HFF-Myc (cell line): ENCODE measurements around the gene PALM.

Source experiments
- DNase-seq: peaks from one replicate; pipeline ENCODE4 v3.0.0-alpha.2; 2011; ENCODE audit warnings: low read depth; ENCODE audit errors: extremely low read depth
- H3K4me3 ChIP-seq: replicated peaks from 2 replicates; pipeline ENCODE4 v1.5.1; 2011; ENCODE audit warnings: low read depth, mild to moderate bottlenecking, control low read depth, low read length
- TF ChIP-seq, protein P1 (sequence below): IDR thresholded peaks from 2 replicates; pipeline ENCODE4 v1.5.1; 2012; ENCODE audit warnings: mild to moderate bottlenecking, low read depth, low read length, control low read depth; ENCODE audit errors: missing control alignments

PALM gene

DNA sequence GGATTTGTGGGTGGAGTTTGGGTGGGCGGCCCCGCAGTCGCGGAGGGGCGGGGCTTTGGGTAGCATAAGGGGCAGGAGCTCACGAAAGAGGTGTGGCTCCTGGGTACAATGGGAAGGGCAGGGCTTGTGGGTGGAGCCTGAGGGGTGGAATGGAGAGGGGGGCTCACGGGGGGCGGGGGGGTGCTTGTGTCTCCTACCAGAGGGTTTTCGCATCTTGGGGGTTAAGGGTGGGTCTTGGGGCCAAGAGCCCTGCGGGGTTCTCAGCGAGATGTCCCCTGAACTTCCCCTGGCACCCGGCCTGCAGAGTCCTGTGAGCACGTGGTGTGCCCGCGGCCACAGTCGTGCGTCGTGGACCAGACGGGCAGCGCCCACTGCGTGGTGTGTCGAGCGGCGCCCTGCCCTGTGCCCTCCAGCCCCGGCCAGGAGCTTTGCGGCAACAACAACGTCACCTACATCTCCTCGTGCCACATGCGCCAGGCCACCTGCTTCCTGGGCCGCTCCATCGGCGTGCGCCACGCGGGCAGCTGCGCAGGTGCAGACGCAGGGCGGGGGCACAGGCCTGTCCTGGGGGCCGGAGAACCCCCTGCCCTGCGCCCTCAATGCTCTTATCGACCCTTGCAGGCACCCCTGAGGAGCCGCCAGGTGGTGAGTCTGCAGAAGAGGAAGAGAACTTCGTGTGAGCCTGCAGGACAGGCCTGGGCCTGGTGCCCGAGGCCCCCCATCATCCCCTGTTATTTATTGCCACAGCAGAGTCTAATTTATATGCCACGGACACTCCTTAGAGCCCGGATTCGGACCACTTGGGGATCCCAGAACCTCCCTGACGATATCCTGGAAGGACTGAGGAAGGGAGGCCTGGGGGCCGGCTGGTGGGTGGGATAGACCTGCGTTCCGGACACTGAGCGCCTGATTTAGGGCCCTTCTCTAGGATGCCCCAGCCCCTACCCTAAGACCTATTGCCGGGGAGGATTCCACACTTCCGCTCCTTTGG, 27.4 kb upstream of the PALM start:
- H3K4me3 ChIP-seq = peak overlapping the region; percentile 42
- TF ChIP-seq, protein P1, sequence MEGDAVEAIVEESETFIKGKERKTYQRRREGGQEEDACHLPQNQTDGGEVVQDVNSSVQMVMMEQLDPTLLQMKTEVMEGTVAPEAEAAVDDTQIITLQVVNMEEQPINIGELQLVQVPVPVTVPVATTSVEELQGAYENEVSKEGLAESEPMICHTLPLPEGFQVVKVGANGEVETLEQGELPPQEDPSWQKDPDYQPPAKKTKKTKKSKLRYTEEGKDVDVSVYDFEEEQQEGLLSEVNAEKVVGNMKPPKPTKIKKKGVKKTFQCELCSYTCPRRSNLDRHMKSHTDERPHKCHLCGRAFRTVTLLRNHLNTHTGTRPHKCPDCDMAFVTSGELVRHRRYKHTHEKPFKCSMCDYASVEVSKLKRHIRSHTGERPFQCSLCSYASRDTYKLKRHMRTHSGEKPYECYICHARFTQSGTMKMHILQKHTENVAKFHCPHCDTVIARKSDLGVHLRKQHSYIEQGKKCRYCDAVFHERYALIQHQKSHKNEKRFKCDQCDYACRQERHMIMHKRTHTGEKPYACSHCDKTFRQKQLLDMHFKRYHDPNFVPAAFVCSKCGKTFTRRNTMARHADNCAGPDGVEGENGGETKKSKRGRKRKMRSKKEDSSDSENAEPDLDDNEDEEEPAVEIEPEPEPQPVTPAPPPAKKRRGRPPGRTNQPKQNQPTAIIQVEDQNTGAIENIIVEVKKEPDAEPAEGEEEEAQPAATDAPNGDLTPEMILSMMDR = no peak
- no peak for DNase-seq

DNA sequence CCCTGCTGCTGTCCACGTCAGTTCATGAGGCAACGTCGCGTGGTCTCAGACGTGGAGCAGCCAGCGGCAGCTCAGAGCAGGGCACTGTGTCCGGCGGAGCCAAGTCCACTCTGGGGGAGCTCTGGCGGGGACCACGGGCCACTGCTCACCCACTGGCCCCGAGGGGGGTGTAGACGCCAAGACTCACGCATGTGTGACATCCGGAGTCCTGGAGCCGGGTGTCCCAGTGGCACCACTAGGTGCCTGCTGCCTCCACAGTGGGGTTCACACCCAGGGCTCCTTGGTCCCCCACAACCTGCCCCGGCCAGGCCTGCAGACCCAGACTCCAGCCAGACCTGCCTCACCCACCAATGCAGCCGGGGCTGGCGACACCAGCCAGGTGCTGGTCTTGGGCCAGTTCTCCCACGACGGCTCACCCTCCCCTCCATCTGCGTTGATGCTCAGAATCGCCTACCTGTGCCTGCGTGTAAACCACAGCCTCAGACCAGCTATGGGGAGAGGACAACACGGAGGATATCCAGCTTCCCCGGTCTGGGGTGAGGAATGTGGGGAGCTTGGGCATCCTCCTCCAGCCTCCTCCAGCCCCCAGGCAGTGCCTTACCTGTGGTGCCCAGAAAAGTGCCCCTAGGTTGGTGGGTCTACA, 25.9 kb upstream of the PALM start:
- H3K4me3 ChIP-seq = no peak overlapping the region
- no peak for DNase-seq
- TF ChIP-seq, protein P1 = no peak

DNA sequence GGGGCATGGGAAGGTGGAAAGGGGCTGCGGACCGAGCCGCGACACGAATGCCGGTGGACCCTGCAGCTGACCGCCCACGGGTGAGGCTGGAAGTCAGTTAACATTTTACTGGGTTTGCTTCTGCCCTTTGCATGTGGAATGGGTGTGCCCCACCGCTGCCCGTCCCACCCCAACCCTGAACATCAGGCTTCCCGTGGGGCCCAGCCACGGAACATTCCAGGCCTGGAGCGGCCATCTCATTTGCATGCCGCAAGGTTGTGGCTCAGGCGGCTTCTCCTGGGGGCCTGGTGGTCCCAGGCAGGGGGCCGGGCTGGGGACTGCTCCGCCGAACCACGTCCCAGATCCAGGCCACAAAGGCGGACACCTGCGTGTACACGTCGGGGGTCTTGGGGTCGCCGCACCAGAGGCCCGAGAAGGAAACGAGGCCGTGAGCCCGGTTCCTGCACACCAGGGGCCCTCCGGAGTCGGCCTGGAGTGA, 23.2 kb upstream of the PALM start:
- DNase-seq = no peak
- H3K4me3 ChIP-seq = no peak overlapping the region
- TF ChIP-seq, protein P1 = no peak

DNA sequence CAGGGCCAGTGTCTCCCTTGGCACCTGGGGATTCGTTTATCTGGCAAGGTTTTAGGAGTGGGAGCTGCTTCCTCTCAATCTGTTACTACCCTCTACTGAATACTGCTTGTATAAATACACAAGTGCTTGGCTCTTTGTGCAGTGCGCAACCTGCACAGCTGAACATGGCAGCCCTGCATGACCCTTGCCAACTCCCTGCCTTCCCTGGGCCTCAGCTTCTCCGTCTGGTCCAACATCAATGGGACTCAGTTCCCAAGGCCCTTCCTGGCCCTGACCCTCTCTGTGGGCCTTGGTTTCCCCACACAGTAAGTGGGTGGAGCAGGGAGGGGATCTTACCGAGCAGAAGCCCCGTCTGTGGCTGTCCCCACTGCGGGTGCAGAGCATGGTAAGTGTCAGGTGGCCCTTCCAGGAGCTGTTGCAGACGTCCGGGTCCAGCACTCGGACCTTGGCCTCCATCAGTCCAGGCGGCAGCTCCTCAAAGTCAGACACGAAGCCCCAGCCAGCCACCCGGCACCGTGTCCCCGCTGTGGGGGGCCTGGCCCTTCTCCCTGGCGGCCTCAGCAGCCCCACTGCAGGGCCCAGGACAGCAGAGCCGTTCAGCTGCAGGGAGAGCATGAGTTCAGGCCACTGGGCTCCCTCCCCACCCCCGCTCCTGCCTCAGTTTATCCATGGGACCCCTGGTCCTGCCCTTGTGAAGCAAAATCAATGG, 22.0 kb upstream of the PALM start:
- H3K4me3 ChIP-seq = no peak overlapping the region
- TF ChIP-seq, protein P1 = no peak
- DNase-seq = no peak

DNA sequence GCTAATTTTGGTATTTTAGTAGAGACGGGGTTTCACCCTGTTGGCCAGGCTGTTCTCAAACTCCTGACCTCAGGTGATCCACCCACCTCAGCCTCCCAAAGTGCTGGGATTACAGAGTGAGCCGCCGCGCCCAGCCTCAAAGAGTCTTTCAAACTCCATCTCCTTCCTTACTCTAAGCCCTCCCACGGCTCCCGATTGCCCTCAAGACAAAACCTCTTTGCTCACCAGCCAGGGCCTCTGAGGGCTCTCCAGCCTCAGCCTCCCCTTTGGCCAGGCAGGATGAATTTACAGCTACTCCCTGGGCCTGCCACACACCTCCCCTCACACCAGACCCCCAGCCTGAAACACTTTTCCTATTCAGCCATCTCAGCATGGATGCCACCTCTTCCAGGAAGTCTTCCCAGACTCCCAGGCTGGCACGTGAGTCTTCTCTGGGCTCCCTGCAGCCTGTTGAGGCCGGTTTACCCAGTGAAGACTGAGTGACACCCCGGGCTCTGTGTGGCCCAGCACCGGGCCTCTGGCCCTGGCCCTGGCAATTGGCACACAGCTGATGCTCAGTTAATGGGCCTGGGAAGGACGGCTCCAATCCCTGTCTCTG, 21.1 kb upstream of the PALM start:
- DNase-seq = no peak
- no peak overlapping the region for H3K4me3 ChIP-seq
- TF ChIP-seq, protein P1 = no peak

DNA sequence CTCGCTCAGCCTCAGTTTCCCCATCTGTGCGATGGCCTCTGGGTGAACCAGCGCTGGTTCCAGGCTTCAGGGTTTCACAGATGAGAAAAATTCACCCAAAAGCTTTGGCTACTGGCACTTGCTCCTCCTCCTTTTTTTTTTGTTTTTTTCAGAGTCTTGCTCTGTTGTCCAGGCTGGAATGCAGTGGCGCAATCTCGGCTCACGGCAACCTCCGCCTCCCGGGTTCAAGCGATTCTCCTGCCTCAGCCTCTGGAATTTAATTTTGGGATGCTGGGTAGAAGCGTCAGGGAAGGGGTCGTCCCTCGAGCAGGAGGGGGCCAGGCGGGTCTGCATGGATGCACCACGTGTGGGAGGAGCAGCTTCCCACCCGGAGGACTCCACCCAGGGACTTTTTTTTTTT, 20.5 kb upstream of the PALM start:
- DNase-seq = no peak
- TF ChIP-seq, protein P1 = no peak
- H3K4me3 ChIP-seq = no peak overlapping the region
